H4 (cell line): ENCODE results near the gene NEK6. TPM values are rescaled to one million over a fixed set of nuclear protein-coding genes. Genes with fewer than 3 reads are reported as not detected.

ENCODE experiments used
- DNase-seq: peaks from one replicate; pipeline ENCODE4 v3.0.0-alpha.2; 2015; ENCODE audit warnings: low spot score
- total RNA-seq: library from RNA; depleted of rRNA; stranded (reverse); fragments of >200 nt; shearing (Covaris generic); gene quantifications from 2 replicates; pipeline ENCODE4 v1.2.3, GENCODE V29; 2014

NEK6 gene
- total RNA-seq, 1 experiment from 2014 or later: 43.7 TPM

- no peak for DNase-seq
These were observed 63.7 kb downstream of the NEK6 start for GRCh38 chr9:124321416-124321815.

GRCh38 chr9:124321935-124322334, 64.2 kb downstream of the NEK6 start:
- DNase-seq: no peak

- no peak for DNase-seq
These were observed 65.1 kb downstream of the NEK6 start for GRCh38 chr9:124322618-124323432.

- DNase-seq: no peak
These were observed 66.2 kb downstream of the NEK6 start for GRCh38 chr9:124323904-124324303.

GRCh38 chr9:124325816-124326215, 68.1 kb downstream of the NEK6 start:
- DNase-seq: no peak

- DNase-seq: no peak
These were observed 68.6 kb downstream of the NEK6 start for GRCh38 chr9:124326378-124326777.

- DNase-seq: no peak
These were observed 69.7 kb downstream of the NEK6 start for GRCh38 chr9:124327491-124327890.

GRCh38 chr9:124328285-124328684, 70.5 kb downstream of the NEK6 start:
- no peak for DNase-seq

- DNase-seq: no peak
These were observed 71.5 kb downstream of the NEK6 start for GRCh38 chr9:124329206-124329792.

GRCh38 chr9:124330011-124330697, 72.4 kb downstream of the NEK6 start:
- no peak for DNase-seq

GRCh38 chr9:124331580-124331979, 73.8 kb downstream of the NEK6 start:
- no peak for DNase-seq

GRCh38 chr9:124332361-124333202, 74.8 kb downstream of the NEK6 start:
- DNase-seq: no peak

- no peak for DNase-seq
These were observed 75.4 kb downstream of the NEK6 start for GRCh38 chr9:124333203-124333579.

GRCh38 chr9:124334568-124335319, 77.0 kb downstream of the NEK6 start:
- DNase-seq: no peak

- no peak for DNase-seq
These were observed 77.6 kb downstream of the NEK6 start for GRCh38 chr9:124335320-124335707.

GRCh38 chr9:124337562-124337961, 79.8 kb downstream of the NEK6 start:
- DNase-seq: no peak

- no peak for DNase-seq
These were observed 81.9 kb downstream of the NEK6 start for GRCh38 chr9:124339603-124340146.

GRCh38 chr9:124340219-124341069, 82.7 kb downstream of the NEK6 start:
- no peak for DNase-seq

GRCh38 chr9:124341455-124342170, 83.9 kb downstream of the NEK6 start:
- no peak for DNase-seq
